ENCODE data around the gene STRN. TPM values are rescaled to one million over a fixed set of nuclear protein-coding genes. Genes with fewer than 3 reads are reported as not detected.
A peak's percentile ranks its signal among the peaks of the same experiment; 100 is the strongest.
"Not testable (repeated sequence)": the region's sequence is repeated elsewhere in the genome, so short reads cannot be mapped to it uniquely, and the experiment has no call there.

The STRN gene
- polyA plus RNA-seq (ENCODE audit: insufficient read length in 4 of 4): 10 to 100 TPM; 18.8 to 25.1 (median 23.2) TPM

DNA sequence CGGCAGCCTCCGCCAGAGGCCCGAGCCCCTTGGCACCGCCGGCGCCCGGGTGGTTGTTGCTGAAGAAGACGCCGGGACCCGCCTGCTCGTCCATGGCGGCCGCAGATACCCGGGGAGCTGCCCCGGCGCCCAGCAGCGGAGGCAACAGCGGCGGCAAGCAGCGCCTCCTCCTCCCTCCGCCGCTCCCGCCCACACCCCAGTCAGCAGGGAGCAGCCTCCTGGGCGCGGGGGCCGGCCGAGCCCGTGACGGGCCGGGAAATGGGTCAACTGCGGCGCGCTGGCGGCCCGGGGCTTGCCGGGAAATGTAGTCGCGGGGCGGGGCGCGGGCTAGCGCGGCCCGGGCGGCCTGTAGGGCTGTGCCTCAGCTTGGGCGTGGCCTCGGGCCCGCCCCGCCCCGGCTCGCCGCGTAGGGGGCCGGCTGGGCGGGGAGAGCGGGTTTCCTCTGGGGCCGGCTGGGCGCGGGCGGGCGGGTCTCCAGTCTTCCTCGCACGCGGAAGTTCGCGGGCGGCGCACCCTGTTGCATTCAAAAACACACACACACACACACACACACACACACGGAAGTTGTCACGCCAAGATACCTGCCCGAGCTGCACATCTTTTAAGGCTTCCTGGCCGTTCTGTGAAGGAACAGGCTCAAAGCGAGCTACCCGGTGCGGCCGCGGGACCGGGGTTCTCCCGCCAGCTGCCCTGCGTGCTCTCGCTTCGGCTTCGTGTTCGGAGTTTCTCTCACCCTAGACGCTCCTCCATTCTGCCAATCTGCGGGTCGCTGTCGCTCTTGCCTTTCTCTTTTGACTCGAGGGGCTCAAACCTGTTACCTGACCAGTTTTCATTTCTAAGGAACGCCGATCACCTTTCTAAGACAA lies at the start of gene STRN:
TSS of gene STRN (minus strand) at position 167 of the 866 bp plus-strand sequence. CDS start at position 94, 73 bp downstream.
- DNase-seq (ENCODE audit: low read depth in 4 of 4, low spot score in 3 of 4): peak; percentile 87 to 95 (median 92)

- no peak for DNase-seq (ENCODE audit: low read depth in 4 of 4, low spot score in 3 of 4)
Measured at GRCh38 chr2:37013315-37013641, 46.9 kb upstream of the STRN start.

DNA sequence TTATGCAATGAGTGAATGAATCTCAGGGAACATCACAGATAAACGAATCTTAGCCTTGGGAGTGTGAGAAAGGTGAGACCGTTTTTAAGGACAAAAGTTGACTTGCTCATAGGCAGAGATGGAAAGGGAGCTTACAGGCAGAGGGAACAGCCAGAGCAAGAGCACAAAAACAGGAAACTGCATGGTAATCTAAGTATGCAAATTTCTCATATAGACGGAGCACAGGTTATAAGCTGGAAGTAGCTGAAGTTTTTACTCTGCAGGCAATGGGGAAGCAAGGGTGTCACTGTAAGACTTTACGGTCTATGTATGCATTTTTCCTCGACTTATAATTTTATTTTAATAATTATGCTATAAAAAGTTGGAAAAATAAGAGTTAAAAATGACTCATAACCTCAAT lies 44.8 kb upstream of the STRN start:
- DNase-seq (ENCODE audit: low read depth in 4 of 4, low spot score in 3 of 4): no peak

GRCh38 chr2:37005118-37005868 lies 39.0 kb upstream of the STRN start:
- DNase-seq (ENCODE audit: low read depth in 4 of 4, low spot score in 3 of 4): no peak

DNA sequence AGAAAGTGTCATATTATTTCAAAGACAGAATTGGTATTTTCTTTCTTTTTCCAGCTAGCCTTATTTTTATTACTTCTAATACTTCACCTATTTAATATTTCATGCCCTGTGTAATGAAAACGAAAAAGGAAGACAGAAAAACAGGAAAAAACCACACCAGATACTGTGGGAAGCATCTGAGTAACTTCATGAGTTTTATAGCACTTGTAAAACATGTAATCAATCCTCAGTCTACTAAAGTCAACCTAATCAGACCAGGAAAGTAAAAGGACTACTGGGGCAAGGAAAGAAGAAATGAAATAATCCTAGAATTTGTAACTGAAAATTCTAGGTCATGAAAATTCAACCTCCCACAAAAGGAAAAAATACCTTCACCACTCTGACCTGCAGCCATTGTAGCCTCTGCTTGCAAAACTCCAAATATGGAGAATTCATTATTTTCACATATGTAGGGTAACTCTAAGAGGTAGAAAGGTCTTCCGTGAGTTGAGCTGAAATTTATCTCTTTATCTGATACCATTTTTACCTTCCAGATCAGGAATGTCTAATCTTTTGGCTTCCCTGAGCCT lies 34.7 kb upstream of the STRN start:
- DNase-seq (ENCODE audit: low read depth in 4 of 4, low spot score in 3 of 4): no peak

- no peak for DNase-seq (ENCODE audit: low read depth in 4 of 4, low spot score in 3 of 4)
Measured at GRCh38 chr2:37000318-37000717, 34.0 kb upstream of the STRN start.

- not testable (repeated sequence) for DNase-seq (ENCODE audit: low read depth in 4 of 4, low spot score in 3 of 4)
Measured at GRCh38 chr2:36999416-36999815, 33.1 kb upstream of the STRN start.

DNA sequence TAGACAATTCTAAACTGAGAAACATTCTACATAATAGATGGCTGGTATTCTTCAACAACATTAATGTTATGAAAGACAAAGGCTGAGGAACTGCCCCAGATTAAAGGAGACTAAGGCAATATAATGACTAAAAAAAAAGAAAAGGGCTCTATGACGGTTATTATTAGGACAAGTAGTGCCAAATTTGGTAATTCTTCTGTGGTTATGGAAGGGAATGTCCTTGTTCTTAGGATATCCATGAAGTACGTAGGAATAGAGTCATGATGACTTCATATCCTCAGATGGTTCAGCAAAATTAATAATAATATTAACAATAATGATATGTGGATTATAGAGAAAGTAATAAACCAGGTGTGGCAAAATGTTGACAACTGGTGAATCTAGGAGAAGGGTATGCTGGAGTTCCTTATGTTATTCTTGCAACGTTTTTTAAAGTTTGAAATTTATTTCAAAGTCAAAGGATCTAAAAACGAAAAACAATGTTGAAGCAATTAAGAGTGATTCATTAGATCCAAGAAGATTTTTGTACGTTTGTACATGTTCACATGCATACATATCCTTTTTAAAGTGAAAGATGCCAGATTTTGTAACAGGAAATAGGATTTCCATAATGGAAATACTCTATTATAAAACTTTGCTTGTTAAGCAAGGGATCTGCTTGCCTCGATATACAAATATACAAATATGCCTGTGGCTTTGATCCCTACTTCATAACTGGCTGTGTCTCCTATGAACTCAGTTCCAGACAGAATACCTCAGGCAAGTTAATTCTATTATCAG lies 27.7 kb upstream of the STRN start:
- no peak for DNase-seq (ENCODE audit: low read depth in 4 of 4, low spot score in 3 of 4)

DNA sequence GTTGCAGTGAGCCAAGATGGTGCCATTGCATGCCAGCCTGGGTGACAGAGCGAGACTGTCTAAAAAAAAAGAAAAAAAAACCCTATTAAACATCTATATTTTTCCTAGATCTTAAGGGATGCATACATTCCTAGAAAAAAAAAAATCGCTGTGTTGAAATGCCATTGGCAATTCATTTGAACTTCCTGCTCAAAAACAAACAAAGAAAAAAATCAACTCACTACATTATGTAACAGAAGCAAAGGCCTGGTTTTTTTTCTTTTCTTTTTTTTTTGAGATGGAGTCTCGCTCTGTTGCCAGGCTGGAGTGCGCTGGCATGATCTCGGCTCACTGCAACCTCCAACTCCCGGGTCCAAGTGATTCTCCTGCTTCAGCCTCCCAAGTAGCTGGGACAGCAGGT lies 21.7 kb upstream of the STRN start:
- DNase-seq (ENCODE audit: low read depth in 4 of 4, low spot score in 3 of 4): no peak

- DNase-seq (ENCODE audit: low read depth in 4 of 4, low spot score in 3 of 4): no peak
Measured at GRCh38 chr2:36982467-36982866, 16.1 kb upstream of the STRN start.

- no peak for DNase-seq (ENCODE audit: low read depth in 4 of 4, low spot score in 3 of 4)
Measured at GRCh38 chr2:36981911-36982310, 15.6 kb upstream of the STRN start.

DNA sequence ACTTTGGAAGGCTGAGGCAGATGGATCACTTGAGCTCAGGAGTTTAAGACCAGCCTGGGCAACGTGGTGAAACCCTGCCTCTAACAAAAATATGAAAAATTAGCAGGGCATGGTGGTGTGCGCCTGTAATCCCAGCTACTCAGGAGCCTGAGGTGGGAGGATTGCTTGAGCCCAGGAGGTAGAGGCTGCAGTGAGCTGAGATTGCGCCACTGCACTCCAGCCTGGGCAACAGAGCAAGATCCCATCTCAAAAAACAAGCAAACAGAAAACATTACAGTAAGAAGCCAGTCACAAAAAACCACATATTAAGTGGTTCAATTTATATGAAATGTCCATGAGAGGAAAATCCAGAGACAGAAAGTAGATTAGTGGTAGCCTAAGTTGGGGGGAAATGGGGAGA lies 12.7 kb upstream of the STRN start:
- DNase-seq (ENCODE audit: low read depth in 4 of 4, low spot score in 3 of 4): not testable (repeated sequence)

- DNase-seq (ENCODE audit: low read depth in 4 of 4, low spot score in 3 of 4): no peak
Measured at GRCh38 chr2:36976065-36976464, 9.7 kb upstream of the STRN start.

DNA sequence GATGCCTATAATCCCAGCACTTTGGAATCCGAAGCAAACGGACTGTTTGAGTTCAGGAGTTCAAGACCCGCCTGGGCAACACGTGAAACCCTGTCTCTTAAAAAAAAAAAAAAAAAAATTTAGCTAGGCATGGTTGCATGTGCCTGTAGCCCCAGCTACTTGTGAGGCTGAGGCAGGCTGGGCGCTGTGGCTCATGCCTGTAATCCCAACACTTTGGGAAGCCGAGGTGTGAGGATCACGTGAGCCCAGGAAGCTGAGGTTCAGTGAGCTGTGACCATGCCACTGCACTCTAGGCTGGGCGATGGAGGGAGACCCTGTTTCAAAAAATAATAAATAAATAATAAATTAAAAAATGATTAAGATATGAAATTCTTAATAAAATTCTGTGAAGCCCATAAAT lies 9.0 kb upstream of the STRN start:
- no peak for DNase-seq (ENCODE audit: low read depth in 4 of 4, low spot score in 3 of 4)

- no peak for DNase-seq (ENCODE audit: low read depth in 4 of 4, low spot score in 3 of 4)
Measured at GRCh38 chr2:36973320-36973719, 7.0 kb upstream of the STRN start.

DNA sequence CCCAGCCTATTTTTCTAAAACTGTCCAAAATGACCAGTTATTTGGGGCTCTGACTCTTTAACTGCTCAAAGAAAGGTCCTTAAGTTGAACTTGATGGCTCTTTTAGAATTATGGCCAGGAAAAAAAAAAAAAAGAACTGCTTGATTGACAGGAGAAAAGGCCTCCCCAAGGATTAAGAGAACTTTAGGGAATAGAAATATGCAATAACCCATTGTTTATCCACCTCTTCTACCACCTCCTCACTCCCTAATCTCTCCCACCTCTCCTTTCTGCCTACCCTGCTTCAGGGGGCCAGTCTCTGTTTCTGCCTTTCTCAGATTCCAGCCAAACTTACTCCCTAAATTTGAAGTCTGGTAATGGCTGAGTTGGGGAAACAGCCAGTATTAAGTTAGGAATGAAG lies 5.7 kb upstream of the STRN start:
- no peak for DNase-seq (ENCODE audit: low read depth in 4 of 4, low spot score in 3 of 4)

- DNase-seq (ENCODE audit: low read depth in 4 of 4, low spot score in 3 of 4): no peak
Measured at GRCh38 chr2:36967236-36967876, 1.0 kb upstream of the STRN start.

DNA sequence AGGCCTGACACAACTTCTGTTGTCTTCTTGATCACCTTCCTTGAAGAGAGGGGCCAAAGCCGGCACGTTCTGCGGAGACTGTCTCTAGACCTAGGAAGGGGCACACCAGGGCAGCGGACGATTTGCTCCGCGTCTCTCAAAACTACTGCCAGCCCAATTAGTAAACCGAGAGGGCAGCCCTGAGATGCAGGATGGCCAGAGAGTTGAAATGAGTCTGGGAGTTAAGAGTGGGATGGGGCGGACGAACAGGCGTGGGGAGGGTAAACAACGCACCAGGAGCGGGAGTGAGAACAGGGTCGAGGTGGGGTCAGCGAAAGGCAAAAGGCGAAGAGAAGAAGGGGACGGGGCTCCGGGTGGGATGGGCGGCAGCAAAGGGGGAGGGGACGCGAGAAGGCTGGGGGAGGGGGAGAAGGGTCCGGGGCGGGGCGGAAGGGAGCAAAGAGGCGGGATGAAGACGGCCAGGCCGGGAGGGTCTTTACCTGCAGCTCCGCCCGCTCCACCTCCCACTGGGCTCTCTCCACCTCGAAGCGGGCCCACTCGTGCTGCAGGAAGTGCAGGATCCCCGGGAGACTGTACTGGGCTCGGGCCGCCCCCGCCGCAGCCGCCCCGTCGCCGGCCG lies 476 bp downstream of the STRN start:
- peak; percentile 23 to 44 (median 40) for DNase-seq (ENCODE audit: low read depth in 4 of 4, low spot score in 3 of 4)

DNA sequence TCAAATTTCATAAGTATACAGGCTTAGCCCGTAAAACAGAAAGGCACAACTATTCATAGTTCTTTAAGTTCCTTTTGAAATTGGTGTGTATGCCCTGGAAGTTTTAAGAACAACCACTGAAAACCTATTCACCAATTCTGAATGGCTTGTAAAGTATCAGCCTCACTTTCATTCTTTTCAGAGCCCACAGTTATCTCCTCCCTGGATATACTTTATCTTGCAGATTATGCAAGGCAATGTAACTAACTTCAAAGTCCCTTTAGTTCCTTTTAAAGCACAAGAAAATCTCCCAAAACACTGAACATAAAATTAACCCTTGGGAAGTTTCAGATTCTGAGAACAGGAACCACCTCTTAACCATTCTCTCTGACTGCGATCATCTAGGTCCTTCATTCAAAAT lies 1.1 kb downstream of the STRN start:
- DNase-seq (ENCODE audit: low read depth in 4 of 4, low spot score in 3 of 4): no peak

DNA sequence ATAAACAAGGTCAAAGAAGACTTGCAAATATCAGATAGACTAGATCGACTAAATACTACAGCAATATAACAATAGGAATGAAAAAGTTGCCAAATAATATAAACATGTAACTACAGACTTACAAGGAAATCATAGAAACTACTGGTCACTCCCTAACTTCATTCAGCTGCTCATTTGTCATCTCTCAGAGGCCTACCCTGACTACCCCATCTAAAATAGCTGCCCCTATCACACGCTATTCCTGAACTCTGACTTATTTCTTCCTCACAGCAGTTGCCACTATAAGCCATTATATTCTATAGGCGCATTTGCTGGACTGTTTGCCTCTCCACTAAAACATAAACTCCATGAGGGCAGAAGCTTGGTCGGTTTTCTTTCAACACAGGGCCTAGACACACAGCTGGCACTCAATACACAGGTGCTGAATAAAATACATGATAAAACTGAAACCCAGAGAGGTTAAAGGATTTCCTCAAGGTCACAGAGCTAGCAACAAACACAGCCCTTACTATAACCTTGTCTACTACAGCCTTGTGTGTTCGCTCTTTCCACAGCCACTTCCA lies 1.8 kb downstream of the STRN start:
- no peak for DNase-seq (ENCODE audit: low read depth in 4 of 4, low spot score in 3 of 4)
